HEK293 (cell line): ENCODE data around the gene LIPK.
A peak's percentile ranks its signal among the peaks of the same experiment; 100 is the strongest.

Experiments used
- CTCF ChIA-PET: fragments of 350-600 bp; formaldehyde crosslinking; extraction: SDS; loops from one replicate; lab custom pipeline; 2021; ENCODE audit warnings: antibody characterized with exemption; lab: Yijun Ruan, JAX
- POLR2A ChIA-PET: fragments of 300-600 bp; formaldehyde crosslinking; extraction: SDS; loops from one replicate; lab custom pipeline; 2020; ENCODE audit warnings: antibody characterized with exemption, inconsistent platforms; lab: Yijun Ruan, JAX
- H3K27ac ChIP-seq: fragments of 200-500 bp; sonication (Bioruptor generic); 2 replicates; pipeline ENCODE4 v1.5.1; 2014; ENCODE audit warnings: low read depth, low read length, control low read depth, inconsistent platforms; ENCODE audit errors: extremely low read depth
- H3K36me3 ChIP-seq, 2 experiments: fragments of 200-500 bp in 1 of 2; sonication (Bioruptor generic) in 1 of 2; 1 replicate in 1 of 2; 2 replicates in 1 of 2; pipeline ENCODE4 v1.5.1; 2014 to 2017; ENCODE audit warnings: inconsistent platforms in 2 of 2, low read length in 2 of 2; ENCODE audit not compliant: control insufficient read depth in 2 of 2, insufficient read depth in 1 of 2
- H3K4me1 ChIP-seq: fragments of 200-500 bp; sonication (Bioruptor generic); 2 replicates; pipeline ENCODE4 v1.5.1; 2014; ENCODE audit warnings: mild to moderate bottlenecking, low read length, inconsistent platforms; ENCODE audit not compliant: control insufficient read depth, insufficient read depth
- H3K4me3 ChIP-seq: 2 replicates; pipeline ENCODE4 v1.5.1; 2011; ENCODE audit warnings: low read depth, mild to moderate bottlenecking, control low read depth, low read length, moderate library complexity
- H3K9me3 ChIP-seq: fragments of 200-500 bp; sonication (Bioruptor generic); 2 replicates; pipeline ENCODE4 v1.5.1; 2014; ENCODE audit warnings: low read depth, low read length, inconsistent platforms; ENCODE audit not compliant: control insufficient read depth, insufficient read depth
- BCL11A ChIP-seq: fragments of 450-650 bp; formaldehyde crosslinking; IDR thresholded peaks from 2 replicates; pipeline ENCODE4 v1.5.1; 2016; ENCODE audit warnings: low read depth, missing biosample characterization, missing genetic modification characterization
- HOXC10 ChIP-seq: sonication (generic); formaldehyde crosslinking; IDR thresholded peaks from 2 replicates; pipeline ENCODE4 v1.8.1; 2023; ENCODE audit warnings: mild to moderate bottlenecking, missing genetic modification reagents
- KLF8 ChIP-seq: fragments of 450-650 bp; formaldehyde crosslinking; IDR thresholded peaks from 2 replicates; pipeline ENCODE4 v1.5.1; 2016; ENCODE audit warnings: missing biosample characterization, missing genetic modification characterization
- SCRT2 ChIP-seq: fragments of 450-650 bp; formaldehyde crosslinking; IDR thresholded peaks from 2 replicates; pipeline ENCODE4 v1.5.1; 2016; ENCODE audit warnings: missing biosample characterization, missing genetic modification characterization
- ZNF155 ChIP-seq: fragments of 450-650 bp; formaldehyde crosslinking; IDR thresholded peaks from 2 replicates; pipeline ENCODE4 v1.5.1; 2016; ENCODE audit warnings: missing biosample characterization, missing genetic modification characterization
- ZNF302 ChIP-seq: fragments of 450-650 bp; formaldehyde crosslinking; IDR thresholded peaks from 2 replicates; pipeline ENCODE4 v1.5.1; 2016; ENCODE audit warnings: missing biosample characterization, missing genetic modification characterization, low read depth
- ZNF433 ChIP-seq: fragments of 450-650 bp; formaldehyde crosslinking; IDR thresholded peaks from 2 replicates; pipeline ENCODE4 v1.5.1; 2016; ENCODE audit warnings: missing biosample characterization, missing genetic modification characterization, low read depth
- ZNF585B ChIP-seq: fragments of 450-650 bp; formaldehyde crosslinking; IDR thresholded peaks from 2 replicates; pipeline ENCODE4 v1.5.1; 2016; ENCODE audit warnings: missing biosample characterization, missing genetic modification characterization
- ZNF654 ChIP-seq: fragments of 450-650 bp; formaldehyde crosslinking; IDR thresholded peaks from 2 replicates; pipeline ENCODE4 v1.5.1; 2016; ENCODE audit warnings: low read depth, missing biosample characterization, missing genetic modification characterization
- ZNF677 ChIP-seq: fragments of 450-650 bp; IDR thresholded peaks from 2 replicates; pipeline ENCODE4 v1.5.0; 2018; ENCODE audit warnings: missing biosample characterization, mild to moderate bottlenecking, missing genetic modification characterization, moderate library complexity
- ZNF701 ChIP-seq: fragments of 450-650 bp; formaldehyde crosslinking; IDR thresholded peaks from 2 replicates; pipeline ENCODE4 v1.5.1; 2016; ENCODE audit warnings: missing biosample characterization, missing genetic modification characterization
- ZNF785 ChIP-seq: fragments of 450-650 bp; formaldehyde crosslinking; IDR thresholded peaks from 2 replicates; pipeline ENCODE4 v1.5.1; 2016; ENCODE audit warnings: missing biosample characterization, missing genetic modification characterization
- ZSCAN23 ChIP-seq: fragments of 450-650 bp; formaldehyde crosslinking; IDR thresholded peaks from 2 replicates; pipeline ENCODE4 v1.5.1; 2016; ENCODE audit warnings: missing biosample characterization, missing genetic modification characterization
- TF ChIP-seq, protein P1 (sequence below): fragments of 450-650 bp; formaldehyde crosslinking; IDR thresholded peaks from 2 replicates; pipeline ENCODE4 v1.5.1; 2016; ENCODE audit warnings: missing biosample characterization, missing genetic modification characterization
- TF ChIP-seq, protein P2 (sequence below): fragments of 450-650 bp; formaldehyde crosslinking; IDR thresholded peaks from 2 replicates; pipeline ENCODE4 v1.5.1; 2016; ENCODE audit warnings: missing biosample characterization, missing genetic modification characterization
- TF ChIP-seq, protein P3 (sequence below): fragments of 450-650 bp; formaldehyde crosslinking; IDR thresholded peaks from 2 replicates; pipeline ENCODE4 v1.5.1; 2016; ENCODE audit warnings: missing biosample characterization, missing genetic modification characterization
- TF ChIP-seq, protein P4 (sequence below): fragments of 450-650 bp; IDR thresholded peaks from 2 replicates; pipeline ENCODE4 v1.5.1; 2018; ENCODE audit warnings: missing biosample characterization, mild to moderate bottlenecking, missing genetic modification characterization
- TF ChIP-seq, protein P5 (sequence below): fragments of 450-650 bp; formaldehyde crosslinking; IDR thresholded peaks from 2 replicates; pipeline ENCODE4 v1.5.1; 2016; ENCODE audit warnings: missing biosample characterization, missing genetic modification characterization
- TF ChIP-seq, protein P6 (sequence below): fragments of 450-650 bp; formaldehyde crosslinking; IDR thresholded peaks from 2 replicates; pipeline ENCODE4 v1.5.1; 2016; ENCODE audit warnings: missing biosample characterization, missing genetic modification characterization
- TF ChIP-seq, protein P7 (sequence below): fragments of 450-650 bp; formaldehyde crosslinking; optimal IDR thresholded peaks from 2 replicates; pipeline ENCODE3; 2016; ENCODE audit warnings: missing biosample characterization, mild to moderate bottlenecking, missing genetic modification characterization

The LIPK gene

DNA sequence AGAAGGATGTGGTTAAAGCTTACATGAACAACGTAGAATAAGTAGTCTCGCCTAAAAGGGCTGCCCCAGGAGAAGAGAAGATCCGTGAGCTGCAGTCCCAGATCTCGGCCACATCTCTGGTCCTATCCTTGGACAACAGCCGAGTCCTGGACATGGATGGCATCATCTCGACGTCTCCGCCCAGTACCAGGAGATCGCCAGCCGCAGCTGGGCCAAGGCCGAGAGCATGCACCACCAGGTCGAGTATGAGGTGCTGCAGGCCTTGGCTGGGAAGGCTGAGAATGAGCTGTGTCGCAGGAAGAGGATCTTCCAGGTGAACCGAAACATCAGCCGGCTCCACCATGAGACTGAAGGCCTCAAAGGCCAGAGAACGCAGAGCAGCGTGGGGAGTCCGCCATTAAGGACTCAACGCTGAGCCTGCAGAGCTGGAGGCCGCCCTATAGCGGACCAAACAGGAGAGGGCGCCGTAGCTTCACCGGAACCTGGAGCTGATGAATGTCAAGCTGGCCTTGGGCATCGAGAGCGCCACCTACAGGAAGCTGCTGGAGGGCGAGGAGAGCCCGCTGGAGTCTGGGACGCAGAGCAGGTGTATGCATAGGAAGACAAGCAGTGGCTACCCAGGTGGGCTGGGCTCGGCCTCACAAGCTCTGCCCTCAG is 22.2 kb downstream of the LIPK start:
- H3K27ac ChIP-seq: no peak overlapping the region
- TF ChIP-seq ZNF654 (peak; percentile 31), HOXC10 (CRISPR knock-in tag) (no peak)
- ChIA-PET CTCF (interaction anchor here (0.5 to 2.2 kb wide), 21 partner anchors 10 to 825 kb away, joined by 3 to 10 read pairs (median 4); no protein-coding TSS in a partner anchor), POLR2A (interaction anchor here (0.6 kb wide), 1 partner anchor 519 kb away, joined by 4 read pairs; no protein-coding TSS in a partner anchor)
- no peaks in the 10 kb centered on the region for H3K9me3 ChIP-seq
- H3K4me1 ChIP-seq: no peaks in the 10 kb centered on the region
- H3K36me3 ChIP-seq: no peaks in the 10 kb centered on the region
- H3K4me3 ChIP-seq: no peak overlapping the region

DNA sequence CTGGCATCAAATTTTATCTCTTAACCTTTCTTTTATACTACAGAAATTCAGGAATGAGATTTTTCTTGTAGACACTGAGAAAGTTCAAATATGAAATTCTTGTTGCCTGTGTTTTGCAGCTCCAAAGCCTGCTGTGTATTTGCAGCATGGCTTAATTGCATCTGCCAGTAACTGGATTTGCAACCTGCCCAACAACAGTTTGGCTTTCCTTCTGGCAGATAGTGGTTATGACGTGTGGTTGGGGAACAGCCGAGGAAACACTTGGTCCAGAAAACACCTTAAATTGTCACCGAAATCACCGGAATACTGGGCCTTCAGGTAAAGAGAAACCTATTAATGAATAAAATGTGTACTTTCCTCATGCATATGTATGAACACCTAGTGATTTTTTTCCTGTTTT is 24.8 kb downstream of the LIPK start:
- H3K9me3 ChIP-seq: no peaks in the 10 kb centered on the region
- CTCF ChIA-PET: no interaction called here
- TF ChIP-seq, protein P1, sequence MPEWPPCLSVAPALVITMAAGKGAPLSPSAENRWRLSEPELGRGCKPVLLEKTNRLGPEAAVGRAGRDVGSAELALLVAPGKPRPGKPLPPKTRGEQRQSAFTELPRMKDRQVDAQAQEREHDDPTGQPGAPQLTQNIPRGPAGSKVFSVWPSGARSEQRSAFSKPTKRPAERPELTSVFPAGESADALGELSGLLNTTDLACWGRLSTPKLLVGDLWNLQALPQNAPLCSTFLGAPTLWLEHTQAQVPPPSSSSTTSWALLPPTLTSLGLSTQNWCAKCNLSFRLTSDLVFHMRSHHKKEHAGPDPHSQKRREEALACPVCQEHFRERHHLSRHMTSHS (tag by site-specific recombination): no peak
- no peak for TF ChIP-seq BCL11A (tag by site-specific recombination)
- TF ChIP-seq ZNF433 (tag by site-specific recombination): no peak
- no peak for TF ChIP-seq ZNF701 (tag by site-specific recombination)
- no peak for TF ChIP-seq SCRT2 (tag by site-specific recombination)
- TF ChIP-seq, protein P2, sequence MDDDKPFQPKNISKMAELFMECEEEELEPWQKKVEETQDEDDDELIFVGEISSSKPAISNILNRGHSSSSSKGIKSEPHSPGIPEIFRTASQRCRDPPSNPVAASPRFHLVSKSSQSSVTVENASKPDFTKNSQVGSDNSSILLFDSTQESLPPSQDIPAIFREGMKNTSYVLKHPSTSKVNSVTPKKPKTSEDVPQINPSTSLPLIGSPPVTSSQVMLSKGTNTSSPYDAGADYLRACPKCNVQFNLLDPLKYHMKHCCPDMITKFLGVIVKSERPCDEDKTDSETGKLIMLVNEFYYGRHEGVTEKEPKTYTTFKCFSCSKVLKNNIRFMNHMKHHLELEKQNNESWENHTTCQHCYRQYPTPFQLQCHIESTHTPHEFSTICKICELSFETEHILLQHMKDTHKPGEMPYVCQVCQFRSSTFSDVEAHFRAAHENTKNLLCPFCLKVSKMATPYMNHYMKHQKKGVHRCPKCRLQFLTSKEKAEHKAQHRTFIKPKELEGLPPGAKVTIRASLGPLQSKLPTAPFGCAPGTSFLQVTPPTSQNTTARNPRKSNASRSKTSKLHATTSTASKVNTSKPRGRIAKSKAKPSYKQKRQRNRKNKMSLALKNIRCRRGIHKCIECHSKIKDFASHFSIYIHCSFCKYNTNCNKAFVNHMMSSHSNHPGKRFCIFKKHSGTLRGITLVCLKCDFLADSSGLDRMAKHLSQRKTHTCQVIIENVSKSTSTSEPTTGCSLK (tag by site-specific recombination): no peak
- no peak for TF ChIP-seq ZSCAN23 (tag by site-specific recombination)
- POLR2A ChIA-PET: no interaction called here
- H3K4me3 ChIP-seq: no peak overlapping the region
- H3K4me1 ChIP-seq: no peaks in the 10 kb centered on the region
- H3K27ac ChIP-seq: no peak overlapping the region
- H3K36me3 ChIP-seq: no peaks in the 10 kb centered on the region

DNA sequence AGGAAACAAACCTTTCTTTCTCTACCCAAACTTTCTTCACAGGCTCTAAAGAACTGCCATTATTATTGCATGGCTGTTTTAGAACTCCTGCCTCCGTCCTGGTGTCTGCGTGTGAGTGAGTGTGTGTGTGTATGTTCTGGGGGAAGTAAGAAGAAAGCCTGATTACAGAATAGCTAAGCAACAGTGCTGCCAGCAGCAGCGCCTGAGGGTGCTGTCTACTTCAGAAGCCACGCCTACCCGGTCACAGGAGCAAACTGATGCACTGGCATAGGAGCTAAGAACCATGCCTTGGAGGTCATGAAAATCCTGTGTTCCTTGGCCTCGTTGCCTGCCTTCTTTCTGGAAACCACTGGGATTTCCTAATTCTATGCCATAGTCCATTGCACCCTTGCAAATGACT is 25.2 kb downstream of the LIPK start:
- H3K36me3 ChIP-seq: no peaks in the 10 kb centered on the region
- no peak overlapping the region for H3K27ac ChIP-seq
- ChIA-PET CTCF (no interaction called here), POLR2A (no interaction called here)
- no peak overlapping the region for H3K4me3 ChIP-seq
- no peaks in the 10 kb centered on the region for H3K4me1 ChIP-seq
- no peaks in the 10 kb centered on the region for H3K9me3 ChIP-seq
- TF ChIP-seq, protein P3, sequence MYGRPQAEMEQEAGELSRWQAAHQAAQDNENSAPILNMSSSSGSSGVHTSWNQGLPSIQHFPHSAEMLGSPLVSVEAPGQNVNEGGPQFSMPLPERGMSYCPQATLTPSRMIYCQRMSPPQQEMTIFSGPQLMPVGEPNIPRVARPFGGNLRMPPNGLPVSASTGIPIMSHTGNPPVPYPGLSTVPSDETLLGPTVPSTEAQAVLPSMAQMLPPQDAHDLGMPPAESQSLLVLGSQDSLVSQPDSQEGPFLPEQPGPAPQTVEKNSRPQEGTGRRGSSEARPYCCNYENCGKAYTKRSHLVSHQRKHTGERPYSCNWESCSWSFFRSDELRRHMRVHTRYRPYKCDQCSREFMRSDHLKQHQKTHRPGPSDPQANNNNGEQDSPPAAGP (tag by site-specific recombination): no peak
- TF ChIP-seq ZNF585B (tag by site-specific recombination) (no peak), ZNF302 (tag by site-specific recombination) (no peak), ZNF155 (tag by site-specific recombination) (no peak), ZNF677 (tag by site-specific recombination) (no peak), KLF8 (tag by site-specific recombination) (no peak), ZNF785 (tag by site-specific recombination) (no peak)
- TF ChIP-seq, protein P4, sequence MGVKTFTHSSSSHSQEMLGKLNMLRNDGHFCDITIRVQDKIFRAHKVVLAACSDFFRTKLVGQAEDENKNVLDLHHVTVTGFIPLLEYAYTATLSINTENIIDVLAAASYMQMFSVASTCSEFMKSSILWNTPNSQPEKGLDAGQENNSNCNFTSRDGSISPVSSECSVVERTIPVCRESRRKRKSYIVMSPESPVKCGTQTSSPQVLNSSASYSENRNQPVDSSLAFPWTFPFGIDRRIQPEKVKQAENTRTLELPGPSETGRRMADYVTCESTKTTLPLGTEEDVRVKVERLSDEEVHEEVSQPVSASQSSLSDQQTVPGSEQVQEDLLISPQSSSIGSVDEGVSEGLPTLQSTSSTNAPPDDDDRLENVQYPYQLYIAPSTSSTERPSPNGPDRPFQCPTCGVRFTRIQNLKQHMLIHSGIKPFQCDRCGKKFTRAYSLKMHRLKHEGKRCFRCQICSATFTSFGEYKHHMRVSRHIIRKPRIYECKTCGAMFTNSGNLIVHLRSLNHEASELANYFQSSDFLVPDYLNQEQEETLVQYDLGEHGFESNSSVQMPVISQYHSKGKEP (tag by site-specific recombination): no peak
- TF ChIP-seq, protein P5, sequence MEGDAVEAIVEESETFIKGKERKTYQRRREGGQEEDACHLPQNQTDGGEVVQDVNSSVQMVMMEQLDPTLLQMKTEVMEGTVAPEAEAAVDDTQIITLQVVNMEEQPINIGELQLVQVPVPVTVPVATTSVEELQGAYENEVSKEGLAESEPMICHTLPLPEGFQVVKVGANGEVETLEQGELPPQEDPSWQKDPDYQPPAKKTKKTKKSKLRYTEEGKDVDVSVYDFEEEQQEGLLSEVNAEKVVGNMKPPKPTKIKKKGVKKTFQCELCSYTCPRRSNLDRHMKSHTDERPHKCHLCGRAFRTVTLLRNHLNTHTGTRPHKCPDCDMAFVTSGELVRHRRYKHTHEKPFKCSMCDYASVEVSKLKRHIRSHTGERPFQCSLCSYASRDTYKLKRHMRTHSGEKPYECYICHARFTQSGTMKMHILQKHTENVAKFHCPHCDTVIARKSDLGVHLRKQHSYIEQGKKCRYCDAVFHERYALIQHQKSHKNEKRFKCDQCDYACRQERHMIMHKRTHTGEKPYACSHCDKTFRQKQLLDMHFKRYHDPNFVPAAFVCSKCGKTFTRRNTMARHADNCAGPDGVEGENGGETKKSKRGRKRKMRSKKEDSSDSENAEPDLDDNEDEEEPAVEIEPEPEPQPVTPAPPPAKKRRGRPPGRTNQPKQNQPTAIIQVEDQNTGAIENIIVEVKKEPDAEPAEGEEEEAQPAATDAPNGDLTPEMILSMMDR (tag by site-specific recombination): no peak
- TF ChIP-seq, protein P6, sequence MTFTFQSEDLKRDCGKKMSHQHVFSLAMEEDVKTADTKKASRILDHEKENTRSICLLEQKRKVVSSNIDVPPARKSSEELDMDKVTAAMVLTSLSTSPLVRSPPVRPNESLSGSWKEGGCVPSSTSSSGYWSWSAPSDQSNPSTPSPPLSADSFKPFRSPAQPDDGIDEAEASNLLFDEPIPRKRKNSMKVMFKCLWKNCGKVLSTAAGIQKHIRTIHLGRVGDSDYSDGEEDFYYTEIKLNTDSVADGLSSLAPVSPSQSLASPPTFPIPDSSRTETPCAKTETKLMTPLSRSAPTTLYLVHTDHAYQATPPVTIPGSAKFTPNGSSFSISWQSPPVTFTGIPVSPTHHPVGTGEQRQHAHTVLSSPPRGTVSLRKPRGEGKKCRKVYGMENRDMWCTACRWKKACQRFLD: no peak
- TF ChIP-seq, protein P7, sequence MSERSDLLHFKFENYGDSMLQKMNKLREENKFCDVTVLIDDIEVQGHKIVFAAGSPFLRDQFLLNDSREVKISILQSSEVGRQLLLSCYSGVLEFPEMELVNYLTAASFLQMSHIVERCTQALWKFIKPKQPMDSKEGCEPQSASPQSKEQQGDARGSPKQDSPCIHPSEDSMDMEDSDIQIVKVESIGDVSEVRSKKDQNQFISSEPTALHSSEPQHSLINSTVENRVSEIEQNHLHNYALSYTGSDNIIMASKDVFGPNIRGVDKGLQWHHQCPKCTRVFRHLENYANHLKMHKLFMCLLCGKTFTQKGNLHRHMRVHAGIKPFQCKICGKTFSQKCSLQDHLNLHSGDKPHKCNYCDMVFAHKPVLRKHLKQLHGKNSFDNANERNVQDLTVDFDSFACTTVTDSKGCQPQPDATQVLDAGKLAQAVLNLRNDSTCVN (tag by site-specific recombination): no peak
